Bronchial smooth muscle cell (primary cell): ENCODE data around the gene ZNF717. TPM values are rescaled to one million over a fixed set of nuclear protein-coding genes. Genes with fewer than 3 reads are reported as not detected.

Experiments used
- total RNA-seq: library from RNA; depleted of rRNA; stranded (reverse); fragments of >200 nt; gene quantifications from 2 replicates; pipeline ENCODE4 v1.2.1, GENCODE V29; 2014

The ZNF717 gene
- total RNA-seq, result 19.7 and 21.3 TPM in 2 replicates

DNA sequence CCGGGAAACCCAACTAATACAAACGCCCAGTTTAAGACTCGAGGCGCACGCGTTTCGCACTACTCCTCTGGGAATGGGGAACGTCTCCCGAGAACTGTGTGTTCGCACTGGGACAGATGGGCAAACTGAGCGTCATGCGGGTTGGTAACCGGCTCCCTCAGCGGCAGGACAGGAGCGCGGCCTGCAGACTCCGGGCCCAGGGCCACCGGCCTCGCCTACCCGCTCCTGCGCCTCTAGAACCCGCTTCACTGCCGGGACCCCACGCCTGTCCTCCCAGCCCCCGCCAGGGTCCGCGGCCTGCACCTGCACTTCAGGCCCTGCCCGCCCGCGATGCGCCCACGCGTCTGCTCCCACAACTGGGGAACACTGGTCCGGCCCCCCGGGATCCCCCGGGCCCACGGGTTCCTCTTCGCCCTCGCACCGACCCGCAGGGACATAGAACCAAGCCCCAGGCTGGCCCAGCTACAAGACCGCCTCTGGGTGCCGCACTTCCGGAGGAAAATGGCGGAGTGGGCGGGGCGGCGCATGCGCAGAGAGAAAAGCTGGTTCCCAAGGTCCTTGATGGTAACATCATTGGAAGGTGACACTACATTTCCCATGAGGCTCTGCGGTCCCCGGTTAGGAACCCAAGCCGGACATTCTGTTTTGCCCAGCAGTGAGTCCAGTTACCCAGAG is at the start of gene ZNF717:
Gene ZNF717, minus strand, starts transcription at position 469 of the 675 bp plus-strand sequence. CDS start 2,187 bp downstream, outside the sequence.

Other genes with a start within 250 kb of the ZNF717 start
- gene FRG2C, start 121.2 kb downstream of the ZNF717 start, total RNA-seq, result not detected in 2 replicates